ENCODE results near the gene KLK12. TPM values are rescaled to one million over a fixed set of nuclear protein-coding genes. Genes with fewer than 3 reads are reported as not detected.

KLK12 gene
- total RNA-seq, 6 donors from 2014 or later = 0.54 to 2.0 TPM; not detected in 4

DNA sequence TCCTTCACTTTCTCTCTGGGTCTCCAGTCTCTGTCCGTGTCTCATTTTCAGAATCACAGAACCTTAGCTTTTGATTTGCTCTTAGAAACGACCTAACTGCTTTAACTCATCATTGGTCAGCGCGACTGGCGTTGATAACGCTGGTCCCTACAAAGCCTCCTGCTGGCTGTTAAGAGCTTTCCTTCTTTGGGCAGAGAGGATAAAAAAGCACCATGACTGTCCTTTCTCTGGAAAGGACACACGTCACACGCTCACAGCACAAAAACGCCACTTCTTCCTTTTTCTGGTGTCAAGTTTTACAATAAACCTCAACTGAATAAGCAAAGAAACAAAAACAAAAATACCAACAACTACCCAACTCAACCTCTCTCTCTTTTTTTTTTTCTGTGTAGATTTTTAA, 1.7 kb upstream of the KLK12 start:
- H3K4me3 ChIP-seq = no peak overlapping the region
- ATAC-seq (ENCODE audit: low FRiP score in 2 of 2) (no peak), DNase-seq (no peak)
- H3K27me3 ChIP-seq = no peaks in the 10 kb centered on the region
- no peaks in the 10 kb centered on the region for H3K9me3 ChIP-seq
- H3K36me3 ChIP-seq = no peaks in the 10 kb centered on the region
- no peaks in the 10 kb centered on the region for H3K4me1 ChIP-seq
- 47 to 54% methylated on average over 9 of the region's 9 CpGs for WGBS, 2 donors
- H3K27ac ChIP-seq = no peak overlapping the region
- TF ChIP-seq, protein P1, sequence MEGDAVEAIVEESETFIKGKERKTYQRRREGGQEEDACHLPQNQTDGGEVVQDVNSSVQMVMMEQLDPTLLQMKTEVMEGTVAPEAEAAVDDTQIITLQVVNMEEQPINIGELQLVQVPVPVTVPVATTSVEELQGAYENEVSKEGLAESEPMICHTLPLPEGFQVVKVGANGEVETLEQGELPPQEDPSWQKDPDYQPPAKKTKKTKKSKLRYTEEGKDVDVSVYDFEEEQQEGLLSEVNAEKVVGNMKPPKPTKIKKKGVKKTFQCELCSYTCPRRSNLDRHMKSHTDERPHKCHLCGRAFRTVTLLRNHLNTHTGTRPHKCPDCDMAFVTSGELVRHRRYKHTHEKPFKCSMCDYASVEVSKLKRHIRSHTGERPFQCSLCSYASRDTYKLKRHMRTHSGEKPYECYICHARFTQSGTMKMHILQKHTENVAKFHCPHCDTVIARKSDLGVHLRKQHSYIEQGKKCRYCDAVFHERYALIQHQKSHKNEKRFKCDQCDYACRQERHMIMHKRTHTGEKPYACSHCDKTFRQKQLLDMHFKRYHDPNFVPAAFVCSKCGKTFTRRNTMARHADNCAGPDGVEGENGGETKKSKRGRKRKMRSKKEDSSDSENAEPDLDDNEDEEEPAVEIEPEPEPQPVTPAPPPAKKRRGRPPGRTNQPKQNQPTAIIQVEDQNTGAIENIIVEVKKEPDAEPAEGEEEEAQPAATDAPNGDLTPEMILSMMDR (IDR thresholded peaks at IDR 0.05) = no peak
- TF ChIP-seq POLR2AphosphoS5 (IDR thresholded peaks at IDR 0.05) (no peak), EP300 (IDR thresholded peaks at IDR 0.05) (no peak), POLR2A (IDR thresholded peaks at IDR 0.05) (no peak)

DNA sequence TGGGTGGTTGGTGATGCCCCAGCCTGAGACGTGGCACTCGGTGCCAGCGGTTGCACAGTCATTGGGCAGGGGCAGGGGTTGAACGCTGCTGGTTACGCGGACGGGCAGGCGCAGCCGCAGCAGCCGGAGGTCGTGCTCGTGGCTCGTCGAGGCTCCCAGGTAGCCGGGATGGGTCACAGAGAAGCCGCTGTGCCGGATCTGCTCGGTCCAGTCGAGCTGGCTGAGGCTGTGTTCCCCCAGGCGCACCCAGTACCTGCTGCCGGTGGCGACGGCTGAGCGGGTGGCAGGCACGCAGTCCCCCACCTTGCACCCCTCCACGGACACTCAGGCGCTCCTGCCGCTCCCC, 2.9 kb downstream of the KLK12 start:
- Histone ChIP-seq H3K9me3 (no peaks in the 10 kb centered on the region), H3K27me3 (peaks cover 0 to 5% (median 0%) of the 10 kb centered on the region in 4 donors), H3K4me1 (no peaks in the 10 kb centered on the region), H3K4me3 (no peak overlapping the region), H3K27ac (no peak overlapping the region), H3K36me3 (no peaks in the 10 kb centered on the region)
- no peak for TF ChIP-seq POLR2A (IDR thresholded peaks at IDR 0.05)
- TF ChIP-seq, protein P1 (IDR thresholded peaks at IDR 0.05) = no peak
- TF ChIP-seq EP300 (IDR thresholded peaks at IDR 0.05) = no peak
- TF ChIP-seq POLR2AphosphoS5 (IDR thresholded peaks at IDR 0.05) = no peak
- DNase-seq (peak in 1 of 2 donors; percentile 76), ATAC-seq (ENCODE audit: low FRiP score in 2 of 2) (no peak)
- WGBS, 2 donors = 90 to 93% methylated on average over 12 to 28 of the region's 28 CpGs

DNA sequence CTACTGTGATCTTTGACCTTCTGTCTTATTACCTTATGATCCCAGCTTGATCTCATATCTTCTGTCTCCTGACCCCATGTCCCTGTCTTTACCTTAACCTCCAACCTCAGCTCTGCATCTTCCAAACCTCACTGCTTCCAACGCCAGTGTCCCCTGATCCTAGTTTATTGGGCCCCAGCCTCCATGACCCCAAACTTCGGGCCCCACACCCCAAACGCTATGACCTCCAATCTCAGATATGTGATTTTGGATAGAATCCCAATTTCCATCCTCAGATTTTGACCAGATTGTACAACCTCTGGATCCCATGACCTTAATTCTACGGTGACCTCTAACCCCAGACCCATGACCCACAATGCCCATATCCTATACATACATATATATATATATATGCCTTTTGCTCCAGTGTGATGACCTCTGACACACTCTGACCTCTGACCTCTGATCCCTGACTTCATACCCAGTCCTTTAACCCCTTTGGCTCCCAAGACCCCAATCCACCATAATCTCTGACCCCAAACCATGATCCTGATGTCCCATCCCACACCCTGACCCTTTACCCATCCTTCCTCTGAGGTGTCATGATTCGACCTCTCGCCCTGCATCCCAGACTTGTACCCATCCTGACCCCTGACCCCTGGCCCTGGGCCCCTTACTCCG, 3.5 kb downstream of the KLK12 start:
- no peak for DNase-seq
- TF ChIP-seq EP300 (IDR thresholded peaks at IDR 0.05) = no peak
- Histone ChIP-seq H3K27ac (no peak overlapping the region), H3K4me3 (no peak overlapping the region), H3K27me3 (peaks cover 0 to 5% (median 1%) of the 10 kb centered on the region in 4 donors), H3K4me1 (no peaks in the 10 kb centered on the region), H3K9me3 (no peaks in the 10 kb centered on the region), H3K36me3 (no peaks in the 10 kb centered on the region)
- WGBS, 2 donors = 84 to 86% methylated on average over 7 of the region's 7 CpGs
- ATAC-seq (ENCODE audit: low FRiP score in 2 of 2) = no peak

DNA sequence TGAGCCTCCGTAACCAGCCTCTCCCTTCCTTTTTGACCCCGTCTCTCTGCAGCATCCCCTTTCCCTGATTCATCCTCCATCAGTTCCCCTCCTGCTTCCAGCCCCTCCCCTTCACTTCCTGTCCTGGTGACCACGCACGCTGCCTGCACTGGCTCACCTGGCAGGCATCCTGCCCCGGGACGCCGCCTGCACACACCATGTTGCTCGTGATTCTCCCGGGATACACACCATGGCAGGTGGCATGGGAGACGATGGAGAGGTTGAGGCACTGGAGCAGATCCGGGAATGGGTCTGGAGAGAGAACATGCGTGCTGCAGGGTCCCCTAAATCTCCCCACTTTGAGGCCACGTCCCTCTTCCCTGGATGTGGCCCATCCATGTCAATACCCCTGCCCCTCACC, 4.2 kb downstream of the KLK12 start:
- no peak overlapping the region for H3K4me3 ChIP-seq
- 70 to 74% methylated on average over 12 to 13 of the region's 13 CpGs for WGBS, 2 donors

DNA sequence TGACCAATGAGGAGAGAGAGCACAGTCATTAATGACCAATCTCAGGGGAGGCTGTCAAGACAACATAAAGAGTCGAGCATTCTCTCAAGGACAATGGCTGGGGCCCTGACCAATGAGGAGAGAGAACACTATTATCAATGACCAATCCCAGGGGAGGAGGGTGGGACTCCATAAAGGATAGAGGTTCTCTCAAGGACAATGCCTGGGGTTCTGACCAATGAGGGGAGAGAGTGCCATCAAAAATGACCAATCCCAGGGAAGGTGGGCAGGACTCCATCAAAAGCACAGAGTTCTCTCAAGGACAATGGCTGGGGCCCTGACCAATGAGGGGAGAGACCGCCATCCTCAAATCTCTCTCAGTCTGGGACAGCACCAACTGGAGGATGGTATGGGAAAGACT, 5.1 kb downstream of the KLK12 start:
- ATAC-seq (ENCODE audit: low FRiP score in 2 of 2) (no peak), DNase-seq (no peak)
- H3K4me1 ChIP-seq = peaks cover 0 to 3% (median 0%) of the 10 kb centered on the region in 4 donors
- TF ChIP-seq POLR2A (IDR thresholded peaks at IDR 0.05) (no peak), POLR2AphosphoS5 (IDR thresholded peaks at IDR 0.05) (no peak), EP300 (IDR thresholded peaks at IDR 0.05) (no peak)
- TF ChIP-seq, protein P1 (IDR thresholded peaks at IDR 0.05) = no peak
- peaks cover 0 to 5% (median 2%) of the 10 kb centered on the region in 4 donors for H3K27me3 ChIP-seq
- no peaks in the 10 kb centered on the region for H3K36me3 ChIP-seq
- no peak overlapping the region for H3K4me3 ChIP-seq
- no peaks in the 10 kb centered on the region for H3K9me3 ChIP-seq
- H3K27ac ChIP-seq = no peak overlapping the region
- WGBS, 2 donors = 65 to 88% methylated on average over 2 of the region's 2 CpGs

More for the DNA sequence above, 4.2 kb downstream of the KLK12 start:
- no peaks in the 10 kb centered on the region for H3K9me3 ChIP-seq
- peaks cover 0 to 5% (median 2%) of the 10 kb centered on the region in 4 donors for H3K27me3 ChIP-seq
- H3K36me3 ChIP-seq = no peaks in the 10 kb centered on the region
- ATAC-seq (ENCODE audit: low FRiP score in 2 of 2) (no peak), DNase-seq (no peak)
- H3K4me1 ChIP-seq = peaks cover 0 to under 1% (median 0%) of the 10 kb centered on the region in 4 donors
- TF ChIP-seq, protein P1 (IDR thresholded peaks at IDR 0.05) = no peak
- TF ChIP-seq EP300 (IDR thresholded peaks at IDR 0.05) (no peak), POLR2AphosphoS5 (IDR thresholded peaks at IDR 0.05) (no peak), POLR2A (IDR thresholded peaks at IDR 0.05) (no peak)
- no peak overlapping the region for H3K27ac ChIP-seq

All from upper lobe of left lung (tissue), 6 donors.